ENCODE measurements around the gene ARHGAP33. TPM values are rescaled to one million over a fixed set of nuclear protein-coding genes. Genes with fewer than 3 reads are reported as not detected.
A peak's percentile ranks its signal among the peaks of the same experiment; 100 is the strongest.

Gene ARHGAP33
- polyA plus RNA-seq (2013, experiment 1 of 2; ENCODE audit: insufficient read length) = 9.5 TPM
- 10.7 TPM for polyA plus RNA-seq (2013, experiment 2 of 2; ENCODE audit: insufficient read length)

GRCh38 chr19:35775298-35776101 is at the start of gene ARHGAP33:
ARHGAP33 (plus strand) TSS chr19:35775564; CDS start chr19:35775659, 95 bp downstream.
- DNase-seq = peak; percentile 96

GRCh38 chr19:35727053-35727955 is 48.1 kb upstream of the ARHGAP33 start:
- DNase-seq = no peak

GRCh38 chr19:35727956-35728706 is 47.2 kb upstream of the ARHGAP33 start:
- DNase-seq = no peak

GRCh38 chr19:35729021-35729420 is 46.3 kb upstream of the ARHGAP33 start:
- DNase-seq = no peak

- no peak for DNase-seq
These were observed 45.6 kb upstream of the ARHGAP33 start for GRCh38 chr19:35729763-35730162.

- no peak for DNase-seq
These were observed 45.0 kb upstream of the ARHGAP33 start for GRCh38 chr19:35730326-35730725.

- no peak for DNase-seq
These were observed 44.0 kb upstream of the ARHGAP33 start for GRCh38 chr19:35731353-35731752.

GRCh38 chr19:35731779-35732405 is 43.5 kb upstream of the ARHGAP33 start:
- no peak for DNase-seq

- DNase-seq = no peak
These were observed 42.7 kb upstream of the ARHGAP33 start for GRCh38 chr19:35732540-35733179.

- DNase-seq = no peak
These were observed 41.9 kb upstream of the ARHGAP33 start for GRCh38 chr19:35733180-35734125.

- no peak for DNase-seq
These were observed 41.1 kb upstream of the ARHGAP33 start for GRCh38 chr19:35734273-35734672.

GRCh38 chr19:35734889-35735288 is 40.5 kb upstream of the ARHGAP33 start:
- DNase-seq = no peak

- no peak for DNase-seq
These were observed 38.2 kb upstream of the ARHGAP33 start for GRCh38 chr19:35736913-35737886.

GRCh38 chr19:35738021-35738886 is 37.1 kb upstream of the ARHGAP33 start:
- DNase-seq = no peak

GRCh38 chr19:35738887-35739229 is 36.5 kb upstream of the ARHGAP33 start:
- DNase-seq = no peak

GRCh38 chr19:35739275-35740107 is 35.9 kb upstream of the ARHGAP33 start:
- DNase-seq = no peak

GRCh38 chr19:35740108-35740422 is 35.3 kb upstream of the ARHGAP33 start:
- DNase-seq = no peak
